Forelimb muscle (tissue), 1 donor: Measurements from ENCODE around the gene LHX3. TPM values are rescaled to one million over a fixed set of nuclear protein-coding genes. Genes with fewer than 3 reads are reported as not detected.
"Not testable (repeated sequence)": the region's sequence is repeated elsewhere in the genome, so short reads cannot be mapped to it uniquely, and the experiment has no call there.

ENCODE experiments used
- DNase-seq: peaks from one replicate; pipeline ENCODE4 v3.0.0-alpha.2; 2013; ENCODE audit warnings: low read depth
- polyA plus RNA-seq: library from polyadenylated mRNA; unstranded; fragments of 120-200 nt; gene quantifications from one replicate; pipeline ENCODE4 v1.2.1, GENCODE V29; 2013; ENCODE audit not compliant: insufficient read length

LHX3 gene
- polyA plus RNA-seq, 1 donor = not detected

GRCh38 chr9:136241542-136241941, 36.6 kb upstream of the LHX3 start:
- no peak for DNase-seq

GRCh38 chr9:136240941-136241340, 36.0 kb upstream of the LHX3 start:
- DNase-seq = no peak

GRCh38 chr9:136239983-136240330, 35.0 kb upstream of the LHX3 start:
- DNase-seq = no peak

GRCh38 chr9:136239135-136239982, 34.4 kb upstream of the LHX3 start:
- no peak for DNase-seq

GRCh38 chr9:136238342-136238732, 33.4 kb upstream of the LHX3 start:
- DNase-seq = no peak

- DNase-seq = no peak
Measured at GRCh38 chr9:136237486-136238341, 32.8 kb upstream of the LHX3 start.

- DNase-seq = not testable (repeated sequence)
Measured at GRCh38 chr9:136236471-136237410, 31.8 kb upstream of the LHX3 start.

GRCh38 chr9:136235709-136236455, 31.0 kb upstream of the LHX3 start:
- no peak for DNase-seq

GRCh38 chr9:136235171-136235570, 30.2 kb upstream of the LHX3 start:
- no peak for DNase-seq

- no peak for DNase-seq
Measured at GRCh38 chr9:136234597-136234996, 29.7 kb upstream of the LHX3 start.

- no peak for DNase-seq
Measured at GRCh38 chr9:136233868-136234267, 28.9 kb upstream of the LHX3 start.

- no peak for DNase-seq
Measured at GRCh38 chr9:136233411-136233810, 28.5 kb upstream of the LHX3 start.

GRCh38 chr9:136232969-136233368, 28.0 kb upstream of the LHX3 start:
- no peak for DNase-seq

GRCh38 chr9:136231478-136232297, 26.8 kb upstream of the LHX3 start:
- DNase-seq = no peak

- DNase-seq = no peak
Measured at GRCh38 chr9:136230773-136231172, 25.8 kb upstream of the LHX3 start.

GRCh38 chr9:136230365-136230764, 25.4 kb upstream of the LHX3 start:
- DNase-seq = no peak

- no peak for DNase-seq
Measured at GRCh38 chr9:136229096-136230065, 24.5 kb upstream of the LHX3 start.

GRCh38 chr9:136228107-136228875, 23.4 kb upstream of the LHX3 start:
- no peak for DNase-seq
